Mesenteric fat pad (tissue), 1 donor: ENCODE results near the gene SLIT3. TPM values are rescaled to one million over a fixed set of nuclear protein-coding genes. Genes with fewer than 3 reads are reported as not detected.

Experiments used
- DNase-seq: peaks from one replicate; pipeline ENCODE4 v3.0.0-alpha.2; 2020; ENCODE audit warnings: low spot score
- total RNA-seq: library from RNA; stranded (reverse); fragmentation: NEBNext Ultra II Directional; extraction: Animal tissue kit (Norgen Biotek cat#: 25700); gene quantifications from one replicate; pipeline ENCODE4 v1.2.1, GENCODE V29; 2021
- donor health status: DM: yes; HTN: yes; CAD: no.

Gene SLIT3
- total RNA-seq, 1 donor from 2014 or later: 83.6 TPM

- DNase-seq: no peak
Measured at GRCh38 chr5:168899264-168899663, 401.7 kb downstream of the SLIT3 start.

DNA sequence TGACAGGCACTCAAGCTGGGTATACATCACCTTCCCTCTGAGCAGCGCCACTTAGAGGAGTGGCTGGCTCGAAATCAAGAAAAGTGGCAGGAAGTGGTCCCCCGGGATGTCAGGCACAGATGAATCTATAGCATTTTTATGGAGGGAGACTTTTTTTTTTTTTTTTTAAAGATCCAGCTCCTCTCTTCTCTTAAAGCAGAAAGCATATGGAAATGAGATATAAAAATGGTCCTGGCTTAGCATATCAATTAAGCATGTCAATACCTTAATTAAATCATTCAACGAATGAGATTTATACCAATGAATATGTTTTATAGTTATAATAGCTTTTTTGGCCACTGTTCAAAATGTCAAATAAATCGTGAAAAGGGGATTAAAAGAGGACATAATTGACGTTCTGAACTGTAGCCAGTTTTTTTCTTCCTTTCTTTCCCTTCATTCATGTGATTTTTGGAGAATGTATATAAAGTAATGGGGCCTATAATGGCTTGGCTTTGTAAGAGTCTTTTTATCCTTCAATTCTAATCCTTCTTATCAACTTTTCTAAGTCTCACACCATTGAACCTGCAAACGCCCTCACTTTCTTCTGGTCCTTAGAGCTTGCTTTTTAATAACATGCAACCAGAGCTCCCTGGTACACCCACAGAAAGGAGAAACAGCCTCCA is 402.6 kb downstream of the SLIT3 start:
- DNase-seq: no peak

DNA sequence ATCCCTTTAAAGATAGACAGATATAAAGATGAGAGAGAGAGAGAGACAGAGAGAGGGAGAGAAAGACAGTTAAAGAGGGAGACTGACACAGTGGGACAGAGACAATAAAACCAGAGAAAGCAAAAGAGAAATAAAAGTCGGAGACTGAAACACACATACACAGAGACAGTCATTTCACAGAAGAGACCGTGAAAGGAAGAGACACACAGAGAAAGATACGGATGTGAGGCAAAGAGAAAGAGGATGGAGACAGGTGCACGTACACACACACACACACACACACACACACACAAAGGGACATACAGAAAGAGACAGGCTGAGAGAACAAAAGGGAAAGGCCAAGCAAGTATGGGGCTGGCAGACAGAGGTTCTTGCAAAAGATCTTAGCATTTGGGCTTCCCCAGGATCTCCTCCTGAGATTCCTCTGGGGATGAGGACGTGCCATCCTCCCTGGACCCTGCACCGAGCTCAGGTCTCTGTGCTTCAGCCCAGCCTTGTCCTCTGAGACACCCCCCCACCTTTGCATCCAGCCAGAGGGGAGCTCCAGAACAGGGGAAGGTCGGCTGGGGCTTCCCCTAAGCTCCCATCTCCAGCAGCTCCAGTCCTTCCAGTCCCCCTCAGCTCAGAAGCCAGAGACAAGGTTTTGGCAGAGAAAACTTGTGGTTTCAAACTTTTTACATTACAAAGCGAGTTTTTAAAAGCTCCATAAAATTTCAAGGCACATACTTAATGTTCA is 403.4 kb downstream of the SLIT3 start:
- no peak for DNase-seq

- no peak for DNase-seq
Measured at GRCh38 chr5:168895295-168896071, 405.5 kb downstream of the SLIT3 start.

- DNase-seq: no peak
Measured at GRCh38 chr5:168893283-168893682, 407.7 kb downstream of the SLIT3 start.

- DNase-seq: no peak
Measured at GRCh38 chr5:168892618-168893186, 408.2 kb downstream of the SLIT3 start.

DNA sequence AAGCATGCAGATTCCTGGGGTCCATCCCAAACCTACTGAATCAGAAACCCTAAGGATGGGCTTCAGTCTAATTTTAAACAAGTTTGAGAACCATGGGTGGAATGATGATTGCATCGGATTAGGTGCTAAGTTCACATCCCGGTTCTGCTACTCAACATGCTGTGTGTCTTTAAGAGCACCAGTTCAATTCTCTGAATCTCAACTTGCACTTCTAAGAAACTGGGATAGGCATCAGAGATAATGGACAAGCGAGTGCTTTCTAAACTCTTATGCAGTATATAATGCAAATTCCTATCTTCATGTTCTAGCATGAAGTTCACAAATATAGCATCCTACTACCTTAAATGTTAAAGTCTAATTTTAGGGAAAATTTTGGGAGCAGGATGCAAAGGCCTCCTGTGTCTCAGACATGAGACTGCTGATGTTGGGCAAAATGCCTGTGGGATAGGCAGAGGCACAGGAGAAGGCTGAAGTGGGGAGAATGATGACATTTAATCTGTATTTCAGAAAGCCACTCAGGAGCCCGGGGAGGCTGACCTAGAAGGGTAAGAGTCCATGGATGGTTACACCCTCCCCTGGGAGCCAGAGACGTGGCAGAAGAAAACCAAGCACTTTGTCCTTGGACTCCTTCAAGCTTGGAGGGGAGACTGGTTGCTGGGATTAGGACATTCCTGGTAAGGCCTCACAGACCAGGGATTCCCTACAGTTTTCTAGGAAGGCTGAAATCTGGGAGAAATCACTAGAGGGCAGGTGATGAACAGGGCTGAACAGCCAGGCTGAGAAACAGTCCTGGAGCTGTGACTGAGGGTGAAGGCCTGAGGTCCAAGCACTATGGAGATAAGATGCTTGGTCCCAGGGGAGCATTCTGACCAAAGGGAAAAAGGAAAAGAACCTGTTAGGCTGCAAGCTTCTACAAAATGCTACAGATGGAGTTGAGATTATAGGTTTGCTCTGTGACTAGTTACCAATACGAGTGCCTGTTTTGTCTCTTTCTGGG is 409.8 kb downstream of the SLIT3 start:
- no peak for DNase-seq

DNA sequence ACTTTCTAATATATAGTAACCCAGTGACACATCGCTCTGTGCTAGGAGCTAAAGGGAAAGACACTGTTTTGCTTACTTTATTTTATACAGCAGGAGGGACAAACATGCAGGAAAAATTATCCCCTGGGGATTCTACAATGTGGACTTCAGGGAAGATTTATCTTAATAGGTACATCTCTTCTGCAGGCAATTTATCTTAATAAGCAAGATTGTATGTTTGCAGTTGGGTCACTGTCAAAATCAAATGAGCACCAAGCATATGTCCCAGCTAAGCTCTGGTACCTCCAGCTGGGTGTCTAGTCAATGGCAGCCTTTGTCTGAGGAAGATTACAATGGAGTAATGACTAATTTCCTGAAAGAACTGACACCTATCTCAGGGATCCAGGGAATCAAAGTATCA is 411.9 kb downstream of the SLIT3 start:
- no peak for DNase-seq

DNA sequence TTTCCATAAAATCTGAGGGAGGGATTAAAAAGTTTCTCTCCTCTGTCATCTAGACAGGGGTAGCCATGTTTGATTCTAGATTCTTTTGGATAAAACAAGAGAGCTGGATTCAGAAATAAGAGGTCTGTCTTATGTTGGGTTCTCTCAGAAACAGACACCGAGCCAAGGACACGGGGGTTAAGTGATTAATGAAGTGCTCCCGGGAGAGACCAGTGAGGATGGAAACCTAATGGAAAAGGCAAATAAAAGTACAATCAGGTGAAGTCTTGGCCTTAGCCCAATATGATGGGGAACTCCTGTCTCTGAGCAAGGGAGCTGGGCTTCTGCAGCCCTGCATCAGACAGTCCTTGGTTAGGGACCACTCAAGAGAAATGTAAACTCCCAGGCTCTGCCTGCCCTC is 413.0 kb downstream of the SLIT3 start:
- DNase-seq: no peak

GRCh38 chr5:168886157-168886556 is 414.8 kb downstream of the SLIT3 start:
- no peak for DNase-seq

DNA sequence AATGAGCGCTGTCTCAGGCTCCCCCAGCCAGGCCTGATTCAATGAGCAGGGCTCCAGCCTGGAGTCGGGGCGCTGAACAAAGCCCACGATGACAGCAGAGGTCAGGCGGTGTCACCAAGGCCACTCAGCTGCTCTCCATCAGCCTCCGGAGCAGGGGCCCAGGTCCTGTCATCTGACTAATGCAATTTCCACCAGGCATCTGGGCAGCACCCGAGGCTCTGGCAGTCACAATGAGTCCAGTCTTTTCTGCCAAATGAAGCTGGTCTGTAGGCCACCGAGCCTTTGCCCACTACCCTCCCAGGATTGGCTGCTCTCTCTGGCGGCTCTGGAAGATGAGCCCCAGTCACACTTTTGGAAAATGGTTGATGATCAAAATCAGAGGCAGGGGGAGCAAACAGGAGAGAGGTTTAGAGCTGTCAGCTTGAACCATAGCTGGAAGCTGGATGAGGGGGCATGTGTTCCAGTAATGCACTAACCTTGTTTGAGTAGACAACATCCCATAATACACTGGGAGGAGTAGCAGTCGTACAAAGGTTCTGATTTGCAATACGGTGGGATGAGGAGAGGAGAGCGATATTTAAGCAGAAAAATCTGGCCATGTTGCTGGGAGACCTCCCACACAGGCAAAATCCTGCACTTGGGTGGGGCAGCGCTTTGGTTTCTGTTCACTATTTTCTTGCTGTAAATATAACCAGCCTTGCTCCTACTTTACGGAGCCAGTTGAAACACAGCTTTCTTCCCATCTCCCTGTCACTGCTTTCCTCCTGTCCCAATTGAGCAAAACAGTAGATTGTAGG is 415.4 kb downstream of the SLIT3 start:
- no peak for DNase-seq

DNA sequence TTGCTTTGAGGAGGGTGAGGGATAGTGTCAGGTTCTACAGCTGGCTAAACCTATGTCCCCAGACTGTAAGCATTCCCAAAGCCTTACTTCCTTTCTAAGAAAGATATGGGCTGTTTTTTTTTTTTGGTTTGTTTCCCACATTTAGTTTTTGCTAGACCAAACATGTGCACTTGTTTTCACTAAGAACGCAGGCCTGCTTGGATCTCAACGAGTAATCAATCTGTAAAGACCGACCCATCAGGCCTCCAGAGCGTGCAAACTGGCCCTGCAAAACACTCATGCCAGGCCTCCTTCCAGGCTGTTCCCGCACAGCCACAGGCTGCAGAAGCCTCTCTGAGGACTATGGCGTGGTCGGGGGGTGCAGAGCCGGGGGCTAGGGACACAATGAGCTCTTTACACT is 416.9 kb downstream of the SLIT3 start:
- no peak for DNase-seq

GRCh38 chr5:168883281-168883741 is 417.6 kb downstream of the SLIT3 start:
- no peak for DNase-seq

DNA sequence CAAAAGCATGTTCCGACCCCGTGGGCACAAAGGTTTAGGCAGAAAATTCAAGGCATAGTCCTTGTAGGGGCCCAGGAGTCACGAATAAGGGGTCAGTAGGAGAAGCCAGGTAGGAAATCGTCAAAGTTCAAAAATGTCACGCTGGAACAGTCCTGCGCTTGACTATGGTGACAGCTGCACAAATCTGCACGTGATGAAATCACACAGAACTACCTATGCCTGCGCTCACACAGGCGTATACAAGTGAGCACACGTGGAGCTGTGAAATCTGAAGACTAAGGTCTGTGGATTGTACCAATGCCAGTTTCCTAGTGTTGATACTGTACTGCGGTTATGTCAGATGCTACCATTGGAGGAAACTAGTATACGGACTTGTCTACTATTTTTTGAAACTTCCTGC is 418.7 kb downstream of the SLIT3 start:
- no peak for DNase-seq

DNA sequence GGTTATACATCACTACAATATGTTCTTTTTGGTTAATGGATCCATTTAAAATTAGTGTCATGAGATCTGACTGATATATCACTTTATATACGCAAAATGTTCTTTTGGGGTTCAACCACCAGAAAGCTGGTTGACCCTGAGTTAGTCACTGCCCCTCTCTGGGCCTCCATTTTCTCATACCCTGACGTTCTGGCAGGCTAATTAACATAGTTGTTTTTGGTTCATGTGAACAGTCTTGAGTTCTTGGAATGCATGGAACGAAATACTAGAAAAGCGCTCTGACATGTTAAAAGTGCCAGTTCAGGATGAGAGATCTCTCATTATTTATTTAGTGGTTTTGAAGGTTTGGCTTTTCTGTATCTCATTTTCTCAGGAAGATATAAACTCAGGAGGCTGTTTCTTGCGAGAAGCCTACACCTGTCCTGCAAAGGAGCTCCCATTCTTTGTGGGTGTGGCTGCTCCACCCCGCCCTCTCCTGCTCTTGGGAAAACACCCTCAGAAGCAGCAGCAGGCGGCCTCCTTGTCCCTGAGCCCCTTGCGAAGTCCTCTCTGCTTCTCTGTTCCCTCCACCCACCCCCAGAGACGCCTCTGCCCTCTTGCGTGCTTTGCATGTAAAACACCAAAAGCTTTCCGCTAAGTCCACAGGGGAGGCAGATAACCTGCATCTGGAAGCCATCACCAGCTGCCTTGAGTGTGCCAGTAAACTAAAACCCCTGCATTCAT is 419.4 kb downstream of the SLIT3 start:
- DNase-seq: no peak

- no peak for DNase-seq
Measured at GRCh38 chr5:168879929-168880328, 421.0 kb downstream of the SLIT3 start.

- no peak for DNase-seq
Measured at GRCh38 chr5:168879331-168879730, 421.6 kb downstream of the SLIT3 start.

DNA sequence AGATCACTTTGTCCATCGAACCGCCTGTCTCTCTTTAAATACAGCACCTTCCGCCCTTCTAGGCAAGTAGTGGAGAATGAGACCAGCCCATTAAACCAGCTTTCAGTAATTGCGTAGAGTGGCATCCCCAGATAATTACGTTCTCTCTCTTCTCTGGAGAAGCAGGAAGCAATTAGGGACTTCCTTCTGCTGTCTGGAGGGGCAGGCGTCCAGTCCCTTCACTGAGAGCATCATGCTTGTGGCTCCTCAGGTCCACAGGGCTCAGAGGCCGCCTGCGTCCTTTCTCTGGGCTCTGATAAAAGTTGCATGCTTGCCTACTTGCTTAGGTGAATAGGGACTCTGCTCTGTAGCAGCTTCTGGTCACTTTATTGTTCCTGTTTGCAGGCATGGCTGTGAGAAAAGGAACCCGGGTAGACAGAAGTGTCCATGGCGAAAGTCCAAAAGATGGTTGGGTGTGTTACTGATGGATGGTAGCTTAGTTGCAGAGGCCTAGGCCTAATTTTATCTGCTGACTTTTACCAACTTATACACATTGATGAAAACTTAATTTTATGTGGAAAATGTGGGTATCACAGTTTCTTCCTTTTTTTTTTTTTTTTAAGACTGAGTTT is 422.7 kb downstream of the SLIT3 start:
- DNase-seq: no peak
